Prostate gland (tissue), 2 donors: ENCODE results near the gene LGR4.

Source experiments
- POLR2A ChIP-seq: fragments of 450-650 bp; IDR thresholded peaks from one replicate; pipeline ENCODE4 v1.6.1; 2016; ENCODE audit warnings: antibody characterized with exemption, mild to moderate bottlenecking
- POLR2AphosphoS5 ChIP-seq: sonication (generic); formaldehyde crosslinking; IDR thresholded peaks from one replicate; pipeline ENCODE4 v1.6.1; 2017; ENCODE audit warnings: antibody characterized with exemption
- TF ChIP-seq, protein P1 (sequence below), 4 experiments: fragments of 200-600 bp in 2 of 4; fragments of 450-650 bp in 2 of 4; sonication (generic) in 2 of 4; IDR thresholded peaks; 1 replicate in 3 of 4; 2 replicates in 1 of 4; pipeline ENCODE4 v1.5.1; 2016 to 2019; ENCODE audit warnings: antibody characterized with exemption in 4 of 4, mild to moderate bottlenecking in 2 of 4, moderate library complexity in 2 of 4

DNA sequence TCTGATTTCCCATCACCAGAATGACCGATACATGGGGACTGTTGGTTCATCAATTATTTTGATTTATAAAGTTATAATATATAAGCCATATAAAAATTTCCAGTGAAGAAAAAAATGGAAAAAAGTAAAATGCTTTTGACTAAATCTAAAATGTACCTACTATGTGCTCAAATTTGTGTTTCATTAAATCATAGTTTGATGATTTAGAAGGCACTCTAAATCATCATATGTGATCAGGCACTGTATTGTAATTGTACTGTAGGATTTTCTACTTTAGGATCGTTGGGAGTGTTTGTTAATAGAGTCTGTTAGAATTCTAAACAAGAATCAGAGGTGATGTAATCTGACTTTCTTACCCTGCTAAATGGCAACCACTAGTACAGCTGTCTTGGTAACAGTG is 31.6 kb upstream of the LGR4 start:
- TF ChIP-seq, protein P1, sequence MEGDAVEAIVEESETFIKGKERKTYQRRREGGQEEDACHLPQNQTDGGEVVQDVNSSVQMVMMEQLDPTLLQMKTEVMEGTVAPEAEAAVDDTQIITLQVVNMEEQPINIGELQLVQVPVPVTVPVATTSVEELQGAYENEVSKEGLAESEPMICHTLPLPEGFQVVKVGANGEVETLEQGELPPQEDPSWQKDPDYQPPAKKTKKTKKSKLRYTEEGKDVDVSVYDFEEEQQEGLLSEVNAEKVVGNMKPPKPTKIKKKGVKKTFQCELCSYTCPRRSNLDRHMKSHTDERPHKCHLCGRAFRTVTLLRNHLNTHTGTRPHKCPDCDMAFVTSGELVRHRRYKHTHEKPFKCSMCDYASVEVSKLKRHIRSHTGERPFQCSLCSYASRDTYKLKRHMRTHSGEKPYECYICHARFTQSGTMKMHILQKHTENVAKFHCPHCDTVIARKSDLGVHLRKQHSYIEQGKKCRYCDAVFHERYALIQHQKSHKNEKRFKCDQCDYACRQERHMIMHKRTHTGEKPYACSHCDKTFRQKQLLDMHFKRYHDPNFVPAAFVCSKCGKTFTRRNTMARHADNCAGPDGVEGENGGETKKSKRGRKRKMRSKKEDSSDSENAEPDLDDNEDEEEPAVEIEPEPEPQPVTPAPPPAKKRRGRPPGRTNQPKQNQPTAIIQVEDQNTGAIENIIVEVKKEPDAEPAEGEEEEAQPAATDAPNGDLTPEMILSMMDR (IDR thresholded peaks at IDR 0.05), result no peak
- TF ChIP-seq POLR2A (no peak), POLR2AphosphoS5 (no peak)
